ENCODE data around the gene SLC16A1.
"Not testable (repeated sequence)": the region's sequence is repeated elsewhere in the genome, so short reads cannot be mapped to it uniquely, and the experiment has no call there.

The SLC16A1 gene

DNA sequence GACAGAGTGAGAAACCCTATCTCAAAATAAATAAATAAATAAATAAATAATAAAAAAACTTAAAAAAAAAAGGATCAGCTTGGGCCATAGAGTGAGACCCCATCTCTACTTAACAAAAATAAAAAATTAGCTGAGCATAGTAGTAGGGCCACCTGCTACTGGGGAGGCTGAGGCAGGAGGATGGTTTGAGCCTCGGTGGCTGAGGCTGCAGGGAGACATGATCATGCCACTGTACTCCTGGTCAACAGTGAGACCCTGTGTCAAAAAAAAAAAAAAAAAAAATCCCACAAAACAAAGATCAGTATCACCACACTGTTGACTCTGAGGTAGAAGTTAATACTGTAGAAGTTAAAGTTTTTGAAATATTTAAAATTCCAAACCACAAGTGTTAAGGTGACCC lies 29.1 kb downstream of the SLC16A1 start:
- no peak for DNase-seq (ENCODE audit: low read depth, low spot score)

DNA sequence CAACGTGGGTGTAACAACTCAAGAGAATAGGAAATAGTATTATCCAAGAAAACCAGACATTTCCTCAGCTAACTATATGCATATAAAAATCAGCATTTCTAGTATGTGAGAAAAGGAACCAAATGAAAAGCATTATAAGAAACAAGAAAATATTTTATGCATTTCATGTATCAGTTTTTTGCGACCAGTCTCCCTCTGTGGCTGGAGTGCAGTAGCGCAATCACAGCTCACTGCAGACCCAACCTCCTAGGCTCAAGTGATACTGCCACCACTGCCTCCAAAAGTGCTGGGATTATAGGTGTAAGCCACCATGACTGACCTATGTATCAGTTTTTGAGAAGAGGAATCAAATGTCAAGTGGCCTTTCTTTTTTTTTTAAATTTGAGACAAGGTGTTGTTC lies 31.0 kb downstream of the SLC16A1 start:
- DNase-seq (ENCODE audit: low read depth, low spot score) = no peak

DNA sequence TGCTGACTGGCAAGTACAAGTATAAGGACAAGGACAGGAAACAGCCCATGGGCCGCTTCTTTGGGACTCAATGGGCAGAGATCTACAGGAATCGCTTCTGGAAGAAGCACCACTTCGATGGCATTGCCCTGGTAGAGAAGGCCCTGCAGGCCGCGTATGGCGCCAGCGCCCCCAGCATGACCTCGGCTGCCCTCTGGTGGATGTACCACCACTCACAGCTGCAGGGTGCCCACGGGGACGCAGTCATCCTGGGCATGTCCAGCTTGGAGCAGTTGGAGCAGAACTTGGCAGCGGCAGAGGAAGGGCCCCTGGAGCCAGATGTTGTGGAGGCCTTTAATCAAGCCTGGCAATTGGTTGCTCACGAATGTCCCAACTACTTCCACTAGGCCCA lies 32.0 kb downstream of the SLC16A1 start:
- no peak for DNase-seq (ENCODE audit: low read depth, low spot score)

DNA sequence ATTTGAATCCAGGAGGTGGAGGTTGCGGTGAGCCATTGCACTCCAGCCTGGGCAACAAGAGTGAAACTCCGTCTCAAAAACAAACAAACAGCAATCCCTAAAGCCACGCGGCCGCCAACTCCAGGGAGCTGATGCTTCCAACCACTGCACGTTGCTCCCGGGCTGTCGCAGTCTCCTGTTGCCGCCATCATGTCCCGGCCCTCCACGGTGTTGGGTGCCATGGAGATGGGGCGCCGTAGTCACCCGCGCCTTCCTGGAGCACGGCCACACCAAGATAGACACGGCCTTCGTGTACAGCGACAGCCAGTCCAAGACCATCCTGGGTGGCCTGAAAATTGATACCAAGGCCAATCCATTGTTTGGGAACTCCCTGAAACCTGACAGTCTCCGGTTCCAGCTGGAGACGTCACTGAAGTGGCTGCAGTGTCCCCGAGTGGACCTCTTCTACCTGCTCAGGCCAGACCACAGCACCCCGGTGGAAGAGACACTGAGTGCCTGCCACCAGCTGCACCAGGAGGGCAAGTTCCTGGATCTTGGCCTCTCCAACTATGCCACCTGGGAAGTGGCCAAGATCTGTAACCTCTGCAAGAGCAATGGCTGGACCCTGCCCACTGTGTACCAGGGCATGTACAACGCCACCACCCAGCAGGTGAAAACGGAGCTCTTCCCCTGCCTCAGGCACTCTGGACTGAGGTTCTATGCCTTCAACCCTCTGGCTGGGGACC lies 32.6 kb downstream of the SLC16A1 start:
- DNase-seq (ENCODE audit: low read depth, low spot score) = no peak

DNA sequence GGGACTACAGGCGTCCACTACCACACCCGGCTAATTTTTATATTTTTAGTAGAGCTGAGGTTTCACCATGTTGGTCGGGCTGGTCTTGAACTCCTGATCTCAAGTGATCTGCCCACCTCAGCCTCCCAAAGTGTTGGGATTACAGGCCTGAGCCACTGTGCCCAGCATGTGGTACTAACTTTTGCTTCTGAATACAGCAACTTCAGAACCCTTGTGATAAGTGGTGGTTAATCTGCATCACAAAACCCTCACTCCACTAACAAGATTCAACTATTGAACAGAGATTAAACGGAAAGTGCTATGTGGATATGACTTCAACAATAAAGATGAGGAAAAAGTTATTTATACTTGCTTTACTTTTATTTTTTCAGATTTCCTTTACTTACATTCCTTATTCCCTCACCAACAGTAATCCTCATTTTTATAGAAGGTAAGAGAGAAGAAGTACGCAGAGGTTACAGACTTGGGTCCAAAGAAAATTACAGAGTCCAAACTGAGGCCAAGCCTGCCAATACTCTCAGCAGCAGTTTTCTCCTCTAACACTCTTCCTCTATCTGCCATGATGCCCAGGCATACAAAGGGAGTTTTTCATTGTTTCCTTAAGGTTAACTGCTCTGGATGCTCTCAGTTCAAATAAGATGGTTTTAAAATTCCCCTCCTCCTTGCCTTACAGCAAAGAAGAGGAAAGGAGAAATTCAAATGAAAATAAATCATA lies 44.3 kb downstream of the SLC16A1 start:
- DNase-seq (ENCODE audit: low read depth, low spot score) = no peak

DNA sequence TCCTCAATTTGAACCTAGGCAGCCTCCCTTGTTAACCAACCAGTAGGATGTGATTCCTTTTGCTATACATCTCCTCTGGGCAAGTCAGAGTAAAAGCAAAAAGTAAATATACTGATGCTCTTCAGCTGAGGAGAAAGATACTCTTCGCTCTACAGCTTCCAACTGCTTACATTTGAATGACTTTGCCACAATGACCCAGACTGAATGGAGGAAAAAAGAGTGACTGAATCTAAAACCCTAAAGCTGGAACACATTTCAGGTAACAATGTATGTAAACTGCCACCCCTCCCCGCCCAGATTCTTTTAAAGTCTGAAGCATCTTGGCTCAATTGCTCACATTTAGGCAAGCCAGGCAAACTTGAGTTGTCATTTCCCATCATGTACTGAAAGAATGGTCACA lies 46.1 kb downstream of the SLC16A1 start:
- DNase-seq (ENCODE audit: low read depth, low spot score) = no peak

DNA sequence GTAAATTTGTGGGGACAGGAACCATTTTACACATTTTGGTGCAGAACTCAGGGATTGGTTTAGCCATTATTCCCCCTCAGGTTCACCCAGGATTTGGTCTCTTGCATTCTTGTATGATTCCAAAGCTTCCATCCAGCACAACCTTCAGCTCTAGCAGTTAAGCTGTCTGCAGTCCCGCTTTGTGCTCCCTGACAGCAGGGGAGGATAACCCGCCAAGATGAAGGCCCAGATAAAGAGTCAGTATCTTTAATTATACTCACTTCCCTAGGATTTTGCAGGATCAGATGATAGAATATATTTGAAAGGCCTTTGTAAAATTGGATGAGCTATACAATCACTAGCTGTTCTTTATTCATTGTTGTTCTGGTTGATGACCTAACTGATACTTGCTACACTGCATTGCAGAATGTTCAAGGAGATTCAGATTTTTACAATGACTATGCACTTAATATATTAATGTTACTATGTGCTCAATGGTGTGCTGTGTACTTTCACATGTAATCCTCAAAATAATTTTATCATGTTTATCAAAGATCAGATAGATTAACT lies 49.8 kb downstream of the SLC16A1 start:
- DNase-seq (ENCODE audit: low read depth, low spot score) = no peak

DNA sequence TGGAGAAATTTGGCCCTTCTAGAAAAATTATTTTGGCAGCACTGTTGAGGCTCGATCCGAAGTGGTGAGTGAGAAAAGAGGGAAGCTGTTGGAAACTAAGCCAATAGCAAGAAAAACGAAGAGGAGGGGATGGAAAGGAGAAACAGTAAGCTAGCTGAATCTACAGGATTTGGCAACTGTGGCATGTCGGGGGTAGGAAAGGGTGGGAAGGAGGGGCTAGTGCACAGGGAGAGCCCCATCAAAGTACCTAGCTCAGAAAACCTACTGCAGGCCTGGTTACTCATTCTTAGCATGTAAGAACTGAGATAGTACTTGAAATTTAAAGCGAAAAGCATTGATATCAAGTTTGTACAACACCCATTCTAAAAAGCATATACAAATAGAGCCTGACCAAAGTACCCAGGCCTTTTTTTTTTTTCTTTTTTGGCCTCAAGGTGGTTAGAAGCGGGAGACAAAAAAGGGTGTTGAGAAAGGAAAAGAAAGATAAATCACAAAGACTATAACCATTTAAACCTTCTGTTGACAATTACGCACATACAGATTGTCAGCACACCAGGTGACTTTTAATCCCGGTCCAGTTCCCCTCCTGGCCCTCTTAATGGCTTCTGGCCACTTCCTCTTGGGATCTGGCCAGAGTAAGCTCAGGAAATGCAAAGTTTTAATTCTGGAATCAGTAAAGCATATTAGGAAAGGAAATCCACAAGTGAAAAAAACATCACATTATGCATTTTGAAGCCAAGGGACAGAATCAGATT lies 50.4 kb downstream of the SLC16A1 start:
- no peak for DNase-seq (ENCODE audit: low read depth, low spot score)

DNA sequence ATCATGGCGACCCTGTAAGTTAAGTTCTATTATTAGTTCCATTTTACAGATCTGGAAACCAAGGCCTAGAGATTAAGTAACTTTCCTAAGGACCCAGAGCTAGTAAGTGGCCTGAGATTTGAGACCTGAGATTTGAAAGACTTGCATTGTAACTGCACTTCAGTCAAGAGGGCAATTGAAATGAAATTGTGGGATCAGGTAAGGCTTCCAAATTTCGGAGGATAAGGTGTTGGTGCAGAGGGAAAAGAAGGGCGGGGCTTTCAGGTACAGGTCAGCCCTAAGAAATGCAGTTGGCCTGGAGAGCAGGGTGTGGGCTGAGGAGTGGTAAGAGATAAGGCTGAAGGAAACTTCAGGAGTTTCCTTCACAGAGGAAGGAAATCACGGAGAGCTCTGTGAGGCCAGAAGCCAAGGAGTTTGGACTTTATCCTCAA lies 51.1 kb downstream of the SLC16A1 start:
- DNase-seq (ENCODE audit: low read depth, low spot score) = no peak

DNA sequence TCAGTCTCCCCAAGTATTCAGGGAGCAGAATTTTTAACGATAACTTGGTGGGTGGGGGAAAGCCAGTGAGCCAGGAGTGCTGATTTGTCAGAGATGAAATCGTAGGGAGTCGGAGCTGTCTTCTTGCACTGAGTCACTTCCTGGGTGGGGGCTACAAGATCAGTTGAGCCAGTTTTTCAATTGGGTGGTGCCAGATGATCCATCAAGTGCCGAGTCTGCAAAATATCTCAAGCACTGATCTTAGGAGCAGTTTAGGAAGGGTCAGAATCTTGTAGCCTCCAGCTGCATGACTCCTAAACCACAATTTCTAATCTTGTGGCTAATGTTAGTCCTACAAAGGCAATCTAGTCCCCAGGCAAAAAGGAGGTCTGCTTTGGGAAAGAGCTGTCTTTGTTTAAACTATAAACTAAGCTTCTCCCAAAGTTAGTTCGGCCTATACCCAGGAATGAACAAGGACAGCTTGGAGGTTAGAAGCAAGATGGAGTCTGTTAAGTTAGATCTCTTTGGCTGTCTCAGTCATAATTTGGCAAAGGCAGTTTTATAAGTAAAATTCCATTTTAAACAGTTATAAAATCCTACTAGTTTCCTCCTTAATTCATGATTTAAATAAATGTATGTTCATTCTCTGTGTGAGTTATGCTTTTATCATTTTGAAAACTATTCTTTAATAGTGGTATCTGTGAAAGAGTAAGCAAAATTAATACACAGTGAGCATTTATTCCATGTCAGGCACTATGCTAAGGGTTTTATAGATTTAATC lies 51.7 kb downstream of the SLC16A1 start:
- DNase-seq (ENCODE audit: low read depth, low spot score) = no peak

DNA sequence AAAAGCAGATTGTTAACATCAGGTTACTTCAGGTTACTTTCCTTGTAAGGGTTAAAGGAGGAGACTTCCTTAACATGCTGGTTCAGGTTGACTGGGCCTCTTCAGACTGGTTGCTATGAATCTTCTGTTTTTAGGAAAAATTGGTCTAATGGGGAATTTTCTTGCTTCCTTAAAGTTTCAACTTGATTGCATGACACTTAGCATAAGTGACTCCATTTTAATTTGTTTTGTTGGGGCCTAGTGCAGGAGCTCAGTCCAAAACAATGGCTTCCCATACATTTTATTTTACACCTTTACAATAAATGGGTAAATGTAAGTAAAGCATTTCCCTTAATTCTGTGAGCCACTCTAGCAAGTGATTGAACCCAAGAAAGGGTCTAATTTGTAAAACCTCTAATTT lies 53.8 kb downstream of the SLC16A1 start:
- no peak for DNase-seq (ENCODE audit: low read depth, low spot score)

DNA sequence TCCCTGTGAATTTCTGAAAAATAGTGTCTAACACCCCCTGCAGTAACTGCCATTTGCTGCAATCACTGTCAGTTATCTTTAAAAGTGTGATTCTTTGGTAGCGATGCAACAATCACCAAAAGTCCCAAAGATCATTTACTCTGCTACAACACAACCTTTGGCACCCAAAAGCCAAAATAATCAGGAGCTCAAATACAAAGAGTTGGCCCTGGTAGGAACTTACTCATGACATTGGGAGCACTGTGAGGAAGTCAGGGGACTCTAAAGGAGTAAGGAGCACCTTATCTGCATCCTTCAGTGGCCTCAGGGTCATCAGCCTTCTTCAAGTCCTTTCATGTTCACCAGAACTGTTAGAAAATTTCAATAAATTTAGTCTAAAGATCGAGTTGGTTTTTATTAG lies 54.6 kb downstream of the SLC16A1 start:
- no peak for DNase-seq (ENCODE audit: low read depth, low spot score)

DNA sequence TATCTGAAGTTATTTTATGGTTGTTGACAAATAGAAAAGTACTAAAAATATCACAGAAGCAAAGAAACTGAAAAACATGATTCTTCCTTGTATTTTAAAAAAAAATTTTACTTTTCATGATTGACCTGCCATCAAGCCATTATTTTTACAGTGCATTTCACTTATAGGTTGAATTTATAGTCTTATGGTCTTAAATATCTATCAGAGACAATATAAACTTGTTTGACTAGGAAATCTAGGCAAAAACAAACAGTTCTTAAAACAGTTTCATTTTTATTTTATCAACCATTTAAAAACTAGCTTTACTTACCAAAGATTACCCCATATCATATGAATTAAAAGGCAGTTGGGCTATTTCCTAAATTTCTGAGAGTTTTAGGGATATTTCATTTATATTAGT lies 59.2 kb downstream of the SLC16A1 start:
- DNase-seq (ENCODE audit: low read depth, low spot score) = no peak

DNA sequence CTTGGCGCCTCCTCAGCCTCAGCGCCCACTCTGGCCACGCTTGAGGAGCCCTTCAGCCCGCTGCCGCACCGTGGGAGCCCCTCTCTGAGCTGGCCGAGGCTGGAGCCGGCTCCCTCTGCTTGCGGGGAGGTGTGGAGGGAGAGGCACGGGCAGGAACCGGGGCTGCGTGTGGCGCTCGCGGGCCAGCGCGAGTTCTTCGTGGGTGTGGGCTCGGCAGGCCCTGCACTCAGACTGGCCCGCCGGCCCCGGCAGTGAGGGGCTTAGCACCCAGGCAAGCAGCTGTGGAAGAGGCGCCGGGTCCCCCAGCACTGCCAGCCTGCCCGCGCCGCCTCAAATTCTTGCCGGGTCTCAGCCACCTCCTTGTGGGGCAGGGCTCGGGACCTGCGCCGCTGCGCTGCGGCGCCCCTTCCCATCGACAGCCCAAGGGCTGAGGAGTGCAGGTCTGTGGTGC lies 61.4 kb downstream of the SLC16A1 start:
- no peak for DNase-seq (ENCODE audit: low read depth, low spot score)

DNA sequence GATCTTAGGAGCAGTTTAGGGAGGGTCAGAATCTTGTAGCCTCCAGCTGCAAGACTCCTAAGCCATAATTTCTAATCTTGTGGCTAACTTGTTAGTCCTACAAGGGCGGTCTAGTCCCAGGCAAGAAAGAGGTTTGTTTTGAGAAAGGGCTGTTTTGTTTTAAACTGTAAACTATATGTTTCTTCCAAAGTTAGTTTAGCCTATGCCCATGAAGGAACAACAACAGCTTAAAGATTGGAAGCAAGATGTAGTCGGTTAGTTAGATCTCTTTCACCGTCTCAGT lies 62.0 kb downstream of the SLC16A1 start:
- no peak for DNase-seq (ENCODE audit: low read depth, low spot score)

DNA sequence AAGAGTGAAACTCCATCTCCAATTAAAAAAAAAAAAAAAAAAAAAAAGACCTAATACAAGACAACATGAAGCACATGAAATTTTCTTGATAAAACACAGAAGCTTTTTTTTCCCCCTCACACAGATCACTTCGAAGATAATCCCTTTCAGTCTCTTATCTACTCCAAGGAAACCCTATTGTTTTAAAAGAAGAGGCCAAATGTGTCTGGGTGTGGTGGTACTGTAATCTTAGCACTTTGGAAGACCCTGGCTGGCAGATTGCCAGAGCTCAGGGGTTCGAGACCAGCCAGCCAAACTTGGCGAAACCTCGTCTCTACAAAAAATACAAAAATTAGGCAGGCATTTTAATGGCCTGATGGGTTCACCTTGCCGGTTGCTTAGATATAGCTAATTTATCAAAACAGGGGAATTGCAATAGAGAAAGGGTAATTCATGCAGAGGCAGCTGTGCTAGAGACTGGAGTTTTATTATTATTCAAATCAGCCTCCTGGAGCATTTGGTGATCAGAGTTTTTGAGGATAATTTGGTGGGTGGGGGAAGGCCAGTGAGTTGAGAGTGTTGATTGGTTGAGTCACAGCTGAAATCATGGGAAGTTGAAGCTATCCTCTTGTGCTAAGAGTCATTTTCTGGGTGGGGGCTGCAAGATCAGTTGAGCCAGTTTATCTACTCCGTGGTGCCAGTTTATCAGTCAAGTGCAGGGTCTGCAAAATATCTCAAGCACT lies 62.5 kb downstream of the SLC16A1 start:
- DNase-seq (ENCODE audit: low read depth, low spot score) = no peak

DNA sequence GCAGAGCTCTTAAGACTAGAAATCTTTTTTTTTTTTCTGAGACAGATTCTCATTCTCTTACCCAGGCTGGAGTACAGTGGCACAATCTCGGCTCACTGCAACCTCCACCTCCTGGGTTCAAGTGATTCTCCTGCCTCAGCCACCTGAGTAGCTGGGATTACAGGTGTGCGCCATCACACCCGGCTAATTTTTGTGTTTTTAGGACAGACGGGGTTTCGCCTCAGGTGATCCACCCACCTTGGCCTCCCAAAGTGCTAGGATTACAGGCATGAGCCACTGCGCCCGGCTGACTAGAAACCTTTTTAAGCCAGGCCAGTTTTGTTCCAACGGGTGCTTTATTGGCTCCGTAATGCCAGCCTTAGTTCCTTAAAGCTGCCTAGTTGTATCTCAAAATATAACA lies 66.1 kb downstream of the SLC16A1 start:
- not testable (repeated sequence) for DNase-seq (ENCODE audit: low read depth, low spot score)

DNA sequence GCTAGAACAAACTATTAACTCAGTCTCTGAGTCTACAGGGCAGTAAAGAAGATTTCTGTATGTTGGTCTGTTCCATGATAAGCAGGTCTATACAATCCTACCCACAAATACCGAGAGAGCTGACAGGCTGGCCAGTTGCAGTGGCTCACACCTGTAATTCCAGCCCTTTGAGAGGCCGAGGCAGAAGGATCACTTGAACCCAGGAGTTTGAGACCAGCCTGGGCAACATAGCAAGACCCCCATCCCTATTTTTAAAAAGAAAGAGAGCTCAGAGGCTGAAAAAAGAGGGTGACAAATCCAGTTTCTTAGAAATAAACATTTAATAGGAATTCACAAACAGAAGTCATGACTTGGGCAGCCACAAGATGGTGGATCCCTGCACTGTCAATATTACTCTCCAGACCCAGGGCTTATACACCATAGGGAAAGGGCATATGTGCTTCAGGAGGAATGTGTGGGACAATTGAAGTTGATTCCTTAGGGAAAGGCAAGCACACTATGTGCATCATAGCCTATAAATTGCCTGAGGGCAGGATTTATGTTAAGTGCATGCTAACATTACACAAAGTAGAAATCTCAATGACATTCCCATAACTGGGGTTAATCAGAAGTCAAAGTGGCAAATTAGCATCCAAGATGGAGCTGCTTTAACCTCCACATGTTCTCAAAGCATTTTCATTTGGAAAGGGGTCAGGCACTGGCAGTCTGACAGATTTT lies 66.8 kb downstream of the SLC16A1 start:
- DNase-seq (ENCODE audit: low read depth, low spot score) = no peak

DNA sequence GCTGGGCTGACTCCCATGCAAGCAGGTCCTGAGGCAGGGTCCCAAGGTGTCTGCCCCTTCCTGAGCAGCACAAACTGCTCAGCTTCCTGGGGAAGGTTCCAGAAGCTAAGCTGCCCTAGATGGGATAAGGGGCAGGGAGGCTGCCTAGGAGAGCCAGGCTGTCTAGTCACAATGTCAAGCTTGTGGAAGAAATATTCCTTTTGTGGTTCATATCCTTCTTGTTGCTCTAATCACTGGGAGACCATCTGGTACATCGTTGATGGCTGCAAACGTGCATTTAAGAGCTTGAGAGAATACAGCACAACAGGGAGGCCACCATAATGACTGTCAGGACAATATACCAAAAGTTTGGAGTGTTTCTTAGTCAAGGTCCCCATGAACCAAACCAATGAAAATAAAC lies 67.4 kb downstream of the SLC16A1 start:
- no peak for DNase-seq (ENCODE audit: low read depth, low spot score)

DNA sequence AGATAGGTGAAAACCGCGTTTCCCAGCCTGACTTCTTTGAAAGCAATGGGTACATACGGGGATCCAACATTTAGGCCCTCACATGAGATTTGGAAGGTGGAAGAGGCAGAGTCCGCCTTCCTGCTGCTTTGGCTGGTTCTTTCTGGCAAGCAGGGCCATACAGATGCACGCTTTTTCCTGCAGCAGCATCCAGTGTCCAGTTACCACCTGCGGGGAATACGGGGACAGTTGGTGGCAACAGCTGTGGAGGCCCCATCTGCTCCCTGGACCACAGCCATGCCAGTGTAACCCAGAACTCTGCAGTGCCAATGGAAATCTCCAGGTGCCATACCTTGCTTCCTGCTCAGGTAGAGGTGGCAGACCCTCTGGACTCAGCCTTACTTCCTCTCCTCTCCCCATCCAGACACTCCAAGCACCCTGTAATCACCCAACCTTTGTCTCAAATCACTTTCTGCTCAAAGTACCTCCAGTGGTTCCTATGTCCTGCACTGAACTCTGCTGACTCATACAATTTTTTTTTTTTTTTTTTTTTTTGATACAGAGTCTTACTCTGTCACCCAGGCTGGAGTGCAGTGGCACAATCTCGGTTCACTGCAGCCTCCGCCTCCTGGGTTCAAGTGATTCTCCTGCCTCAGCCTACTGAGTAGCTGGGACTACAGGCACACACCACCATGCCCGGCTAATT lies 68.3 kb downstream of the SLC16A1 start:
- no peak for DNase-seq (ENCODE audit: low read depth, low spot score)
